Vagina (tissue), 2 donors: ENCODE results near the gene KDM6B. TPM values are rescaled to one million over a fixed set of nuclear protein-coding genes. Genes with fewer than 3 reads are reported as not detected.

Experiments
- DNase-seq, 2 donors: peaks; one replicate each; pipeline ENCODE4 v3.0.0-alpha.2; 2017; ENCODE audit errors: extremely low spot score in 2 of 2
- H3K27ac ChIP-seq: fragments of 200-600 bp; sonication (generic); one replicate; pipeline ENCODE4 v1.5.1; 2019
- H3K27me3 ChIP-seq: fragments of 200-600 bp; sonication (generic); one replicate; pipeline ENCODE4 v1.5.1; 2019
- H3K36me3 ChIP-seq, 2 donors: fragments of 200-600 bp; sonication (generic); one replicate each; pipeline ENCODE4 v1.5.1; 2017 to 2019
- H3K4me1 ChIP-seq: fragments of 200-600 bp; sonication (generic); one replicate; pipeline ENCODE4 v1.5.1; 2019
- H3K4me3 ChIP-seq, 2 donors: fragments of 200-600 bp; sonication (generic); 1 replicate in 1 of 2; 2 replicates in 1 of 2; pipeline ENCODE4 v1.5.1; 2016 to 2019
- H3K9me3 ChIP-seq: fragments of 200-600 bp; sonication (generic); one replicate; pipeline ENCODE4 v1.5.1; 2019
- CTCF ChIP-seq, 3 experiments: fragments of 450-650 bp in 2 of 3; fragments of 200-600 bp in 1 of 3; sonication (generic) in 1 of 3; IDR thresholded peaks; one replicate each; pipeline ENCODE4 v1.5.1; 2017 to 2019; ENCODE audit warnings: antibody characterized with exemption in 3 of 3, mild to moderate bottlenecking in 2 of 3, moderate library complexity in 2 of 3
- POLR2A ChIP-seq, 2 donors: fragments of 450-650 bp; IDR thresholded peaks; one replicate each; pipeline ENCODE4 v1.6.1; 2017; ENCODE audit warnings: antibody characterized with exemption in 2 of 2, mild to moderate bottlenecking in 2 of 2, moderate library complexity in 2 of 2
- POLR2AphosphoS5 ChIP-seq, 2 donors: sonication (generic); formaldehyde crosslinking; IDR thresholded peaks; one replicate each; pipeline ENCODE4 v1.9.0; 2017; ENCODE audit warnings: antibody characterized with exemption in 2 of 2, mild to moderate bottlenecking in 2 of 2, low read depth in 1 of 2; ENCODE audit not compliant: insufficient read depth in 1 of 2
- intact Hi-C: fragments of 100-400 bp; cut with DNase I; formaldehyde crosslinking; loops from one replicate; pipeline ENCODE4 v1.15.1; 2023
- total RNA-seq: library from RNA; depleted of rRNA; stranded (reverse); fragments of >200 nt; gene quantifications from one replicate; pipeline ENCODE4 v1.2.3, GENCODE V29; 2016

KDM6B gene
- total RNA-seq, 1 donor from 2014 or later, result 12.5 TPM

- Histone ChIP-seq H3K27ac (no peak overlapping the region), H3K4me3 (no peak overlapping the region), H3K4me1 (no peaks in the 10 kb centered on the region), H3K9me3 (no peaks in the 10 kb centered on the region), H3K36me3 (no peaks in the 10 kb centered on the region), H3K27me3 (no peaks in the 10 kb centered on the region)
- TF ChIP-seq POLR2A (IDR thresholded peaks at IDR 0.05) (no peak), CTCF (IDR thresholded peaks at IDR 0.05) (no peak), POLR2AphosphoS5 (IDR thresholded peaks at IDR 0.05; ENCODE audit: insufficient read depth in 1 of 2, low read depth in 1 of 2) (no peak)
- DNase-seq, result no peak
- intact Hi-C loops, result loop anchor here (5.0 kb wide), 2 partner anchors 35 to 165 kb away; partner anchors contain the start of genes CYB5D1, NAA38 and TMEM88
Measured at GRCh38 chr17:7822126-7822525, 11.9 kb upstream of the KDM6B start.

DNA sequence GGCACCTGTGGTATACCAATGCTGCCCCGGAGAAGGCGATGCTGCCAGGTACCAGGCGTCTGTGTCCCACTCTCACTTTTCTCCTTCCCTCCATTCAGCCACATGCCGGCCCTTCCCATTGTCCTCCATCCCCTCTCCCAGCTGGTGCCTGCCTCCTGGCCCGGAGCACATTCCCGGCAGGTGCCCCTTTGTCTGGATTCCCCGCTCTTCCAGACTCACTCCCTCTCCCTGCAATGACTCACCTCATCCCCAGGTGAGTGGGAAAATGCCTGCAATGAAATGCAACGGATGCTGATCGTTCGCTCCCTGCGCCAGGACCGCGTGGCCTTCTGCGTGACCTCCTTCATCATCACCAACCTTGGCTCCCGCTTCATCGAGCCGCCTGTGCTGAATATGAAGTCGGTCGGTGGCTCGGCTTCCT lies 10.4 kb upstream of the KDM6B start:
- TF ChIP-seq CTCF (IDR thresholded peaks at IDR 0.05) (no peak), POLR2A (IDR thresholded peaks at IDR 0.05) (no peak), POLR2AphosphoS5 (IDR thresholded peaks at IDR 0.05; ENCODE audit: insufficient read depth in 1 of 2, low read depth in 1 of 2) (no peak)
- no peaks in the 10 kb centered on the region for H3K4me1 ChIP-seq
- no peaks in the 10 kb centered on the region for H3K27me3 ChIP-seq
- no peaks in the 10 kb centered on the region for H3K36me3 ChIP-seq
- H3K27ac ChIP-seq, result no peak overlapping the region
- DNase-seq, result no peak
- H3K4me3 ChIP-seq, result no peak overlapping the region
- no peaks in the 10 kb centered on the region for H3K9me3 ChIP-seq
- intact Hi-C loops, result loop anchor here (5.0 kb wide), 2 partner anchors 34 to 164 kb away; partner anchors contain the start of genes CYB5D1, NAA38 and TMEM88

DNA sequence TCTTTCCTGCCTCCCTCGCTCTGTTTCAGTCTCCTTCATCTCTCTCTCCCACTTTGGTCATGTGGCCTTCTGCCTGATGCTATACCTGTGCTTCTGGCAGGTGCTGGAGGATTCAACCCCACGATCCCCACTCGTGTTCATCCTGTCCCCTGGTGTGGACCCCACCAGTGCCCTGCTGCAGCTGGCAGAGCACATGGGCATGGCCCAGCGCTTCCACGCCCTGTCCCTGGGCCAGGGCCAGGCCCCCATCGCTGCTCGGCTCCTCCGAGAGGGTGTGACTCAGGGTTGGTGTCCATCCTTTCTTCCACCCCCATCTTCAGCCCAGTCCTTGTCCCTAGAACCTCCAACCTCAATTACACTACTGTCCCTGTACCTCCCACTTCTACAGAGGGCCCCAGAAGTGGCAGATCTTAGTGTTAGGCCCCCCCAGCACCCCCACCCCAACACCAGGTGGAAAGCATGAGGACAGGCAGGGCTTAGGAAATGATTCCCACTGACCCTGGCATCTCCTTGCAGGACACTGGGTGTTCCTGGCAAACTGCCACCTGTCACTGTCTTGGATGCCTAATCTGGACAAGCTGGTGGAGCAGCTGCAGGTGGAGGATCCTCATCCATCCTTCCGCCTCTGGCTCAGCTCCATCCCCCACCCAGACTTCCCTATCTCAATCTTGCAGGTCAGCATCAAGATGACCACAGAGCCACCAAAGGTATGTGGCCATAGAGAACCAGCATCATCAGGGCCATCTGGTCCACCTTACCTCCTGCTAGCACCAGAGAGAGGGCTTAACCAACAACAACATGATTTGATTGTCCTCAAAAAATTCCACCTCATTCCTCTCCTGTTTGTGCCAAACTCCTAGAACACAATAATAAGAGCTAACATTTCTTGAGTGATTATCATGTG lies 9.7 kb upstream of the KDM6B start:
- no peaks in the 10 kb centered on the region for H3K4me1 ChIP-seq
- no peak for DNase-seq
- no peak overlapping the region for H3K27ac ChIP-seq
- H3K36me3 ChIP-seq, result no peaks in the 10 kb centered on the region
- no peaks in the 10 kb centered on the region for H3K27me3 ChIP-seq
- no peak for TF ChIP-seq CTCF (IDR thresholded peaks at IDR 0.05)
- TF ChIP-seq POLR2A (IDR thresholded peaks at IDR 0.05), result no peak
- no peak for TF ChIP-seq POLR2AphosphoS5 (IDR thresholded peaks at IDR 0.05; ENCODE audit: insufficient read depth in 1 of 2, low read depth in 1 of 2)
- intact Hi-C loops, result loop anchor here (5.0 kb wide), 2 partner anchors 33 to 163 kb away; partner anchors contain the start of genes CYB5D1, NAA38 and TMEM88
- no peak overlapping the region for H3K4me3 ChIP-seq
- H3K9me3 ChIP-seq, result no peaks in the 10 kb centered on the region

- TF ChIP-seq POLR2AphosphoS5 (IDR thresholded peaks at IDR 0.05; ENCODE audit: insufficient read depth in 1 of 2, low read depth in 1 of 2) (no peak), POLR2A (IDR thresholded peaks at IDR 0.05) (no peak), CTCF (IDR thresholded peaks at IDR 0.05) (no peak)
- H3K9me3 ChIP-seq, result no peaks in the 10 kb centered on the region
- no peak for DNase-seq
- H3K4me3 ChIP-seq, result no peak overlapping the region
- H3K27me3 ChIP-seq, result no peaks in the 10 kb centered on the region
- H3K36me3 ChIP-seq, result no peaks in the 10 kb centered on the region
- no peak overlapping the region for H3K27ac ChIP-seq
- intact Hi-C loops, result no loop called here
- no peaks in the 10 kb centered on the region for H3K4me1 ChIP-seq
Measured at GRCh38 chr17:7825206-7825990, 8.6 kb upstream of the KDM6B start.
